RKO (cell line): ENCODE results near the gene CARD11.

Experiments
- DNase-seq: peaks from one replicate; pipeline ENCODE4 v3.0.0-alpha.2; 2016; ENCODE audit warnings: low spot score

The CARD11 gene

GRCh38 chr7:3043544-3044371, at the start of gene CARD11:
Gene CARD11 (minus strand): TSS chr7:3043867. CDS start chr7:2958506, 85,361 bp downstream.
- no peak for DNase-seq

GRCh38 chr7:3092468-3092867, 48.8 kb upstream of the CARD11 start:
- no peak for DNase-seq

GRCh38 chr7:3091631-3092030, 48.0 kb upstream of the CARD11 start:
- DNase-seq = no peak

GRCh38 chr7:3089493-3089892, 45.8 kb upstream of the CARD11 start:
- DNase-seq = peak; percentile 12

GRCh38 chr7:3087243-3087755, 43.6 kb upstream of the CARD11 start:
- DNase-seq = no peak

GRCh38 chr7:3083350-3083749, 39.7 kb upstream of the CARD11 start:
- DNase-seq = no peak

- no peak for DNase-seq
Measured at GRCh38 chr7:3082831-3083230, 39.2 kb upstream of the CARD11 start.

- DNase-seq = no peak
Measured at GRCh38 chr7:3082386-3082785, 38.7 kb upstream of the CARD11 start.

GRCh38 chr7:3080106-3080505, 36.4 kb upstream of the CARD11 start:
- DNase-seq = no peak

GRCh38 chr7:3078514-3078913, 34.8 kb upstream of the CARD11 start:
- no peak for DNase-seq

GRCh38 chr7:3076700-3077099, 33.0 kb upstream of the CARD11 start:
- DNase-seq = no peak

GRCh38 chr7:3076163-3076562, 32.5 kb upstream of the CARD11 start:
- DNase-seq = no peak

GRCh38 chr7:3075441-3075840, 31.8 kb upstream of the CARD11 start:
- no peak for DNase-seq

- no peak for DNase-seq
Measured at GRCh38 chr7:3074459-3074821, 30.8 kb upstream of the CARD11 start.

- DNase-seq = no peak
Measured at GRCh38 chr7:3073763-3074458, 30.2 kb upstream of the CARD11 start.

- no peak for DNase-seq
Measured at GRCh38 chr7:3070908-3071307, 27.2 kb upstream of the CARD11 start.

- no peak for DNase-seq
Measured at GRCh38 chr7:3069771-3070449, 26.2 kb upstream of the CARD11 start.

GRCh38 chr7:3068530-3068929, 24.9 kb upstream of the CARD11 start:
- no peak for DNase-seq

GRCh38 chr7:3067606-3068380, 24.1 kb upstream of the CARD11 start:
- no peak for DNase-seq

GRCh38 chr7:3067193-3067592, 23.5 kb upstream of the CARD11 start:
- no peak for DNase-seq

GRCh38 chr7:3066506-3066905, 22.8 kb upstream of the CARD11 start:
- DNase-seq = no peak

- DNase-seq = peak; percentile 43
Measured at GRCh38 chr7:3065724-3066143, 22.1 kb upstream of the CARD11 start.
